HG02571 (cell line): ENCODE results near the gene GNAT2.

Experiments used
- ATAC-seq: cut with Tn5 transposase; IDR thresholded peaks from one replicate; pipeline ENCODE4 v1.9.1; 2021; ENCODE audit warnings: mild to moderate bottlenecking, moderate library complexity; ENCODE audit not compliant: unreplicated experiment

GNAT2 gene

DNA sequence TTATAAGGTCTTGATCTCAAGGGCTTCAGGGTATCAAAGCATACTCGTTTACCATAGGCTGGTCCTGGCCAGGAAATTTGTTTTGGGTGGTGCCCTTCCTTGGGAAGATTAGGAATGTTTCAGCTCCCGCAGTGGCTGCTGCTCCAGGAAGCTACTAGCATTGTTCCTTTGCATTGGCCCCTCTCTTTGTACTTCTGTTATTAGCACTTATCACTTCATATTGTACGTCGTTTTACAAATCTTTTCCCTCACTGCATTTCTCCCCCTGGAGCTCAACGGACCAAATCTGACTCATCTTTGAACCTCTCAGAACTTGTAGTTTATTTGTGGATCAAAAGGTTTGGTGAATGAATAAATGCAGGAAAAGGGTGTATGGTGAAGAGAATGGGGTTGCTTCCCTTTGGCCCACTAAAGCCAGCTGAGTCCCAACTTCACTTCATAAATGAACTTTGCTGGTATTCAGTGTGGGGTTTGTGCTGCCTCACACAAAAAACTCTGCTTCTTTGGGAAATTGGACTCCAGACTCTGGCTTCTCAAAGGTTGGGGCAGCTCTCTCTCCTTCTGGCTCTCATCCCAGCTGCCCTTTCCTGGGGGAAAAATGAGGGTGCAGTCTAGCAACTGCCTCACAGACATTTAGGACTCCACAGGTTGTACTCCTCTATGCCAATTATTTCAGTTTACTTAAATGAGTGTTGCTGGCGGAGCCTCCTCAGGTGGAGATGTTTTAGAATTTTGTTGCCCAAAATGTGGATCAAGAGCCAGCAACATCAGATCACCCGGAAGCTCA lies 5.9 kb downstream of the GNAT2 start:
- ATAC-seq: no peak

DNA sequence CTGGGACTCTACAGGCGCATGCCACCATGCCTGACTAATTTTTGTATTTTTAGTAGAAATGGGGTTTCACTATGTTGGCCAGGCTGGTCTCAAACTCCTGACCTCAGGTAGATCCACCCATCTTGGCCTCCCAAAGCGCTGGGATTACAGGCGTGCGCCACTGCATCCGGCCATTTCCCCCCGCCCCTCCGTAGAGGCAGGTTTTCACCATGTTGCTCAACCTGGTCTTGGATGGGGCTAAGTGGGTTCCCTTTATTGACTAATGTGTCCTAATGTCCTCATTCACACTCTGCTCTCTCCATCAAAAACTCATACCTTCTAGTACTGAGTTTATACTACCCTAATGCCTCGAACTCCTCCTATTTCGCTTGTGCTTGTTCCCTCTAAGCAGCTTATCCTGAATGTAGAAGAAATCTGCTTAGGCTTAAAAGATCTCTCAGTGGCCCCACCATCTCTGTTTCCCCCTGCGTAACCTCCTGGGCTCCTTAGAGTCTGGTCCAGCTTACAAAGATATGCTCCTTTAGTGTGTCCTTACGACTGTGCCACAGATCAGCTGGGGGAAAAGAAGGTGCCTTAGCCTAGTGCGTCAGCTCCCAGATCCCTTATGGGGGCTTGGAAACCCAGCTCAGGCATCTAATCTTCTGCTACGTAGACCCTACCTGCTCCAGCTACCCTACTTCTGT lies 8.0 kb downstream of the GNAT2 start:
- no peak for ATAC-seq

DNA sequence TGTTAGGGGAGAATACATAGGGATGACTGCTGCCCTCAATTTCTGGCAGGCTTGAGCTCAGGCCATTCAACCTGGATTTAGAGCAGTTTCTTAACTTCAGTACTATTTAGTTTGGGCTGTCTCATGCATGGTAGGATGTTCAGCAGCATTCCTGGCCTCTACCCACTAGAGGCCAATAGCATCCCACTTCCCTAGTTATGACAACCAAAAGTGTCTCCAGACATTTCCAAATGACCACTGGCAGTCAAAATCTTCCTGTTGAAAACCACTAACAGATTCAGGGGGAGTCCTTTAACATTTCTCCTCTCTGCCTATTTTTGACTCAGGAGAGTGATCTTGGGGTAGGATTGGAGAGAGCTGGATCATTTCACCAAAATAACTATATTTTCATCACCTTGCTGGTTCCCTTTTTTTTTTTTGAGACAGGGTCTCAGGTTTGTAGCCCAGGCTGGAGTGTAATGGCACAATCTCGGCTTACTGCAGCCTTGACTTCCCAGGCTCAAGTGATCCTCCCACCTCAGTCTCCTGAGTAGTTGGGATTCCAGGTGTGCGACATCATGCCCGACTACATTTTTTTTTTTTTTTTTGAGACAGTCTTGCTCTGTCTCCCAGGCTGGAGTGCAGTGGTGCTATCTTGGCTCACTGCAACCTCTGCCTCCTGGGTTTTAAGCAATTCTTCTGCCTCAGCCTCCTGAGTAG lies 8.7 kb downstream of the GNAT2 start:
- ATAC-seq: no peak

DNA sequence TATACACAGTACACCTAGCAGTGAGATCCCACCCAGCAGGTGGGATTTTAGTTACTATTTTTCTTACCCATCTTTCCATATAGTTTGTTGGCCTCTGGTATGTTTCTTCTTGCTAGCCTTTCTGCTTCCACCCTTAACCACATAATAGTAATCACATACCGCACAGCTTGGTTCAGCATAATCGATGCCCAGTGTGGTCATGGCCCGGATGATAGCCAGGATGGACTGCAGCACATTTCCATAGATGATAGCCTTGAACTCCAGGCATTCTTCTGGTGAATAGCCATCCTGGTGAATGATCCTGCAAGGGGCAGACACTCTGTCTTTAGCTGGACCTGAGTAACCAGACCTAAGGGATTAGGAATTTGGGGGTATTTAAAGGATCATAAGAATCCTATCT lies 9.5 kb downstream of the GNAT2 start:
- no peak for ATAC-seq

DNA sequence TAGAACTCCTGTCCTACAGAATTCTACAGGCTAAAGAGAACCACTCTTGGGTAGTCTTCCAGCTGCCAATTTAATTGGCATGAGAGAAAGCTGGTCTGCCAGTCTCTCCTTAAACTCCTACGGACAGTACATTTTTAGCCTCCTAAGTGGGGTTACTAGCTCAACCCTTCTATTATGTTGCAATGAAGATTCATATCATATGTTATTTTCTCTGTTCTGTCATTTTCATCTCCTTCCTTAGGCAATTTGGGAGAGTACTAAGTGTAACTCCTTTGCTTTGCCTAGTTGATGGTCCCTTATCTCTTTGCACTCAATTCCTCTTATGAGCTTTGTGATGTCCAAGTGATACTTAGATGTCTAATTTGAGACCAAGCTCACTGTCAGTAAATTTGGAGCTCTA lies 14.0 kb downstream of the GNAT2 start:
- no peak for ATAC-seq

DNA sequence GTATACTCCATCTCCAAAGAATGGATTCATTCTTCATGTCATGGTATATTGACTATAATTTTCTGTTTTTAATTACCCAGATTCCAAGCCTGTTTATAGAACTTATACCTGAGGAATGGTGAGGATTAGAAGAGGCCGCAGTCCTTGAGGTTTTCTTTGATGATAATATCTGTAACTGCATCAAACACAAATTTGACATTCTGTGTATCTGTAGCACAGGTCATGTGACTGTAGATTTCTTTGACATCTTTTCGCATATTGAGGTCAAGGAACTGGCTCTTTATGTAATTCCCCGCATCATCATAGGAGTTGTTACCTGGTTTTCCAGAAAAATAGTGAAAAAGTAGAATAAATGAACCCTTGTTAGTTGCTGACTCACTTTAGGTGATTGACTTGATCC lies 16.2 kb downstream of the GNAT2 start:
- ATAC-seq: no peak

DNA sequence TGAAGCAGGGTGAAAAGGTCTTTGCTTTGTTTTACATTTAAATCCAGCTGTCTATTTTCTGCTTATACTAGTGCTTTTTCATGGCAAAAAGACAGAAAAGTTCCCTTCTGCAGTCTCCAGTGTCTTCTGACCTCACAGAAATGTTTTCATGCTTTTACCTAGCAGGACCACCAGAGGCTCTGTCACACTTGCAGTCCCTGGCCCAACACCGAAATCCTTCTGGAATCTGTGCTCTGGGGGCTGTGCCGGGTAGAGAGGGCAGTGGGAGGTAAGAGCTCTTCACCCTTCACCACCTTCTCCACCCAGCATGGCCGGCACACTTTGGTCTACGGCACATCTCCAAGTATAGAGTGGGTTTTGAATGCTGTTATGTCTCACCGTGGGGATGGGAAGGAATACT lies 20.8 kb downstream of the GNAT2 start:
- ATAC-seq: no peak

DNA sequence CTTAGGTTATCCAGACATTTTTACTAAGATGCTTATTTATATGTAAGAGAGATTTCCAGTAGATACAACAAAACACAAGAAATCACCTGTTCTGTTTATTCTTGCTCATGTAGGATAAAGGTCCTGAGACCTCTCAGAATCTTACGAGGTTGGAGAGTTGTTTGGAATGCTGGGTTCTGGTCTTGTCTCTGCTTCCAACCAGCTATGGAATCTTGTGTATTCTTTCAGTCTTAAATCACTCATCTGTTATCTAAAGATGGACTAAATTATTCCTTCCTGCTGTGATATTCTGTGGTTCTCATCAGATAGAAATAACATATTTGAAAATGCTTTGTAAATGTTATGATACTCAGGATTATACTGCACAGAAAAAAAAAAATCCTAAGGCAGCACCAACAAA lies 21.3 kb downstream of the GNAT2 start:
- no peak for ATAC-seq

DNA sequence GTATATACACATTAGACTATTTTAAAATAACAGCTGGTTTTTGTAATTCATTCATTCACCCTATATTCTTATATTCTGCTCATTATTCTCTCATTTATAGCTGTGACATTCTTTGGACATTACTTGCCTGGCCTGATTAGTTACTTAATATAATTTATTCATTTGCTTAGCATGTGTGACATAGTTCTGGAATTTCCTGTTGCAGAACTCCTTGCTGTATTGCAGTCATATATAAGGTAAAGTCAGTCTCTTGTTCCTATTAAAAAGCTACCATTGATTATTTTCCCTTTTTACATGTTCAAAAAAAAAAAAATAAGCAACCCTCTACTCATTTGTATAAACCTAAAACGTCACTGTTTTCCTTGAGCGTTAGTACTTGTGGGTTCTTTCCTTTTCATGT lies 23.9 kb downstream of the GNAT2 start:
- no peak for ATAC-seq

DNA sequence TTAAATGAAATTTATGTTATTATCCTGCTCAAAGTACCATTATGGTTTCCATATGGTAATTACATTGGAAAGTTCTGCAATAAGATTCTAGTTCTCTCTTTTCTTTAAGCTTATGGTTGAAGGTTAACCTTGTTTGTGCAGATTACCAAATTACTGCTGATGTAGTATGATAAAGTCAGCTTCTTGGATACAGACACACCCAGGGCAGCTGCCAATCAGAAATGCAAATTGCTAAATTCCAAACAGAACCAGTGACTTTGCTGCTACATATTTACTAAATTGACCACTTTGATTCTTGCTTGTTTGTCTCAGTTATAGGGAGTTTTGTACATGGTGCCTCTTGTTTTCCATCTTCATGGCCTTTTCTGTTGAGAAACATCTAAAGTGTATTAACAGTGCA lies 26.5 kb downstream of the GNAT2 start:
- ATAC-seq: no peak

DNA sequence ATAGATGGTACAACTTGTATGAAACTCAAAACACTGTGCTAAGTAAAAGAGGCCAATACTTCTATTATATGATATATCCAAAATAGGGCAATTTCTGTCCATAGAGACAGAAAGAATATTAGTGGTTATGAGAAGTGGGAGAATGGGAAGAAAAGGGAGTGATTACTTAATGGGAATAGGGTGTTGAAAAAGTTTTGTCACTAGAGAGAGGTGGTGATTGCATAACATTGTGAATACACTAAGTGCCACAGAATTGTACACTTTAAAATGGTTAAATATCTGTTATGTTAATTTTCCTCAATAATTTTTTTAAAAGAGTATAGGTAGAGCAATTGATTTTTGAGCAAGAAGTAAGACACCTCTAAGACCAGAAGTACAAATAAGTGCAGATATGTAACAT lies 29.7 kb downstream of the GNAT2 start:
- no peak for ATAC-seq

DNA sequence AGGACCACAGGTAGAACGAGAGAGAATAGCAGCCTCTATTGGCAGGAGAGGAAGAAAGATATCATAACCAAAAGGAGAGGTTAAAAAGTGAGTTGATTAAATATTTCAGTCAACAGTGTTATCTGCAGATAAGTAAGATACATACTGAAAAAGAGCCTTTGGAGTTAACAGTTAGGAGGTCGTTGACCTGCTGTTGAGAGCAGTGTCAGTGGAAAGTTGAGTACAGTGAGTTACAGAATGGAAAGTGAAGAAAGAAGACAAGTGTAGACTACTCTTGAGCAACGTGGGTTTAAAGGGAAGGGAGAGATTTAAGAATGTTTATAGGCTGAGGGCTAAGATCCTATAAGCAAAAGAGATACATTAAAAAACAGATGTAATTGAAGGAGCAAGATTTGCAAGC lies 30.2 kb downstream of the GNAT2 start:
- no peak for ATAC-seq

DNA sequence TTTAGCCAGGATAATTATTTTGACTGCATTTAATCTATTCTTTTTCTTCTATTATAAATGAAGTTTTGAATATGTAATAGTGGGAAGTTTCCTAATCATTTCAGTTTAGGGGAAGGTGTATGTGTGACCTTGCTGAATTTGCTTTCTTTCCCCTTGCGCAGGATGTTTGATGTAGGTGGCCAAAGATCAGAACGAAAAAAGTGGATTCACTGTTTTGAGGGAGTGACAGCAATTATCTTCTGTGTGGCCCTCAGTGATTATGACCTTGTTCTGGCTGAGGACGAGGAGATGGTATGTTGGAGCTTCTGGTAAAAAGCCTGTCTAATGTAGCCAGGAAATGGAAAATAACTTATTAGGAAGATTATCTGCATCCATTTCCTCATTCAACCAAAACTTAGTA lies 33.4 kb downstream of the GNAT2 start:
- no peak for ATAC-seq

DNA sequence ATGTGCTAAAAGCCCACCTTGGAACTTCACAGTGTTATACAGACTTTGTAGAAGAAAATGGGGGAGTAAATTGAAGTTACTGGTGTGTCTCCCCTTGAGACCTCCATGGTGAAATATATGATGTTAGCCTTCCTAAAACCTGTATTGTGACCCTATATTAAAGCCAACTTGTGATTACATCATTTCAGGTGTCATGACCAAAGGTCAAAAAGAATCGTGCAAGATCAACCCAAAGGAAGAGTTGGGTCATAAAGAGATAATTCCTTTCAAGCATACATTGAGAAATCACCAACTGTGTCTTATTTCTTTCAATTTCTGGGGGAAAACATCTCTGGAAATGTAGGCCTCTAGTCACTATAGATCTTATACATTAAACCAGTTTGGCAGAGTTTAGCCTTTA lies 34.6 kb downstream of the GNAT2 start:
- no peak for ATAC-seq

DNA sequence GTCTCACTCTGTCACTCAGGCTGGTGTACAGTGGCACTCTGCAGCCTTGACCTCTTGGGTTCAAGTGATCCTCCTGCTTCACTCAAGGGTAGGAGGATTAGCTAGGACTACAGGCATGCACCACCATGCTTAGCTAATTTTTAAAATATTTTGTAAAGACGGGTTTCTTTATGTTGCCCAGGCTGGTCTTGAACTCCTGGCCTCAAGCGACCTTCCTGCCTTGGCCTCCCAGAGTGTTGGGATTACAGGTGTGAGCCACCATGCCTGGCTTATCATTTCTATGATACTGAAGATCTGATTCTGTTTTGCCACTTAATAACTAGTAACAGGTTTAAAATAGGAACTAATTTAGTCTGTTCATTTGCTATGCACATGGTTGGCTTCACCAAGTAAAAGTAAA lies 37.4 kb downstream of the GNAT2 start:
- ATAC-seq: no peak

DNA sequence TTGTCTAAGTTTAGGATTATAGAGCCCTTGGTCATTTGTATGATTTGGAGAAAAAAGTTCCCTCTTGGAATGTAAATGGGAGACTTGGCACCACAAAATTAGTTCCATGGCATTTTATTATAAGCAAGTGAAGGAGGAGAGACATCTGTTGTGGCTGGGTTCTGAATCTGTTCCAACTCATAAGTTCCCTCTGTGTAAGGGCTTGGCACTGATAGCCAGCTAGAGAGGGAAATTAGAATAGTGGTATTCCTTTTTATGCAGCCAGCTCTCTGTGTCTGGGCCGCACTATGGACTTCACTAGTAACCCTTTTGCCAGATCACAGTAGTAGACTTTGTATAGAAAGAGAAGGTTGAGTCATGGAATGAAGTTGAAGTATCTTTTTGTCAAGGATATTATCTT lies 39.9 kb downstream of the GNAT2 start:
- no peak for ATAC-seq

DNA sequence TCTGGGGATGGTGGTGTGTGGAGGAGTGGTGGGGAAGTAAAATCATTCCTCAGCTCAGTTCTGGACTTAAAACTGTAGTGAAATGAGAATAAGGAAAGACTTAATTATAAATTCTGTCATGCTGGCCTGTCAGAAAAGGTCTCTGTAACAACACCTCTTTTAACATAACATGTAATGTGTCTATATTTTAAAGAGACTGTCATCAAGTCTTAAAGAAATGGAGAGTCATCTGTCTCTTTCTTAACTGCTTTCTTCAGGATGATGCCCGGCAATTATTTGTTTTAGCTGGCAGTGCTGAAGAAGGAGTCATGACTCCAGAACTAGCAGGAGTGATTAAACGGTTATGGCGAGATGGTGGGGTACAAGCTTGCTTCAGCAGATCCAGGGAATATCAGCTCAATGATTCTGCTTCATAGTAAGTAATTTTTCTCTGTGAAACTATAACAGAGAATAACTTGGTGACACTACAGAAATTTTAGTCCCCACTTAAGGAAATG lies 40.4 kb downstream of the GNAT2 start:
- no peak for ATAC-seq

DNA sequence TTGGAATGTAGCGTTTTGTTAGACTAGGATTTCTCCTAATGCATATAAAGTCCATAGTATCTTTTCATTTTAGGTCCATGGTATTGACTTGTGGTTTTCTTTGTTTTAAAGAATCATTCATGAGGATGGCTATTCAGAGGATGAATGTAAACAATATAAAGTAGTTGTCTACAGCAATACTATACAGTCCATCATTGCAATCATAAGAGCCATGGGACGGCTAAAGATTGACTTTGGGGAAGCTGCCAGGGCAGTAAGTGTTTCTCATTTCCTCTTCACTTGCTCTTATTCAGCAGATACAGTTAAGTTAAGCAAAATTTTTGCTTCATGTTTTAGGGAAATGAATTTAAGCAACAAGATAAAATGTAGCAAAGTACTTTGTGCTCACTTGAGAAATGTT lies 45.6 kb downstream of the GNAT2 start:
- ATAC-seq: no peak

DNA sequence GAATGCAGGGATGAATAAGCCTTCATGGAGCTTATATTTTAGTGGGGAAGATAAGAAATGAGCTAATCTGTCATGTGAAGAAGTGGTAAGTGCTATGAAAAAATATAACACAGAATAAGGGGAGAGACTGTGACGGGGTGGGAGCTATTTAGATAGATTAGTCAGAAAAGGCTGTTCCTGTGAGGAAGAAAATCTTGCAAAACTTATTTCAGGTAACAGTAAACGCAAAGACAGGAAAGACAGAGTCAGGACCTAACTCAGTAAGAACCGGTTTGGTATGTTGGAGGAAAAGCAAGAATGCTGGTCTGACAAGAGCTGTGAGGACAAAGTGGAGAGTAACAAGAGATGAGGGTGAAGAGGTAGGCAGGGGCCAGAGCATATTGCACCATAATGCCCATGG lies 49.0 kb downstream of the GNAT2 start:
- no peak for ATAC-seq

DNA sequence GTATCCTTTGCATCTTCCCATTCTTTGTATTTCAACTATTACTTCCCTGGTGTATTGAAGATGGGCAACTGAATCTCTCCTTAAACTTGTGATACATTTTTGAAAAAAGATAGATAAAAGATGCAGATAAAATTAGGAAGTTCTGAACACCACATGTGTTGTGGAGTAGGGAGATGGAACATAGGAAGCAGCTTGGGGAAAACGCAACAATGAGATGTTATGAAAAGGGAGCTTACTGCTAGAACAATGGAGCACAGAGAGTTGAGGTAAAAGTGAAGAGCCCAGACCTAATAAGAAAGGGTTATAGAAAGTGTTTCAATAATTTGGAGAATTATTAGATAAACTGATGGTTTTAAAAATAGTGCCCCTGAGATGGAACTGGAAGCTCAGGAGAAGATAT lies 50.1 kb downstream of the GNAT2 start:
- ATAC-seq: no peak

DNA sequence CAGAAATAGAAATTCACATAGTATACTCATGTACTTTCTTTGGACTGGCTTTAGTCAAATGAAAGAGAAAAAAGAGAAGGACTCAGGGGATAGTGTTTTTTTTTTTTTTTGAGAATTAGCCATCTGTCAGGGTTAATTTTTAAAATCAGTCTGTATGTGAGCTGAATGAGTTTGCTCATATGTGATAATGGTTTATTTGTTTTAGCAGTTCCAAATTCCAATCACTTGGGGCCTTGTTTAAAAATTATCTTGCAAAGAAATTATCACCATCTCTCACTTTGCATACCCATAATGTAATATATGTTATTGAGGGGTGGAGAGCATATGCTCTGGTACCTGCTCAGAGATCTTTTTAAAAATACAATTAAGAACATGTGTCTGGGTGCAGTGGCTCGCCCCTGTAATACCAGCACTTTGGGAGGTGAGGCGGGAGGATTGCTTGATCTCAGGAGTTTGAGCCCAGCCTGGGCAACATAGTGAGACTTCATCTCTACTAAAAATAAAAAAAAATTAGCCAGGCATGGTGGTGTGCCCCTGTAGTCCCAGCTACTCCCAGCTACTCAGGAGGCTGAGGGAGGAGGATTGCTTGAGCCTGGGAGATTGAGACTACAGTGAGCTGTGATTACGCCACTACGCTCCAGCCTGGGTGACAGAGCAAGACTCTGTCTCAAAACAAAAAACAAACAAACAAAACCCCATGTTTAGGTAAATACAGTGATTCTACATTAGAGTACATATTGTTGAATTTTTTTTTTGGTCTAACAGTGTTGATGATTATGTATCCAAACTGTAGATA lies 51.3 kb downstream of the GNAT2 start:
- ATAC-seq: no peak
